ENCODE results near the gene DHH.

DNA sequence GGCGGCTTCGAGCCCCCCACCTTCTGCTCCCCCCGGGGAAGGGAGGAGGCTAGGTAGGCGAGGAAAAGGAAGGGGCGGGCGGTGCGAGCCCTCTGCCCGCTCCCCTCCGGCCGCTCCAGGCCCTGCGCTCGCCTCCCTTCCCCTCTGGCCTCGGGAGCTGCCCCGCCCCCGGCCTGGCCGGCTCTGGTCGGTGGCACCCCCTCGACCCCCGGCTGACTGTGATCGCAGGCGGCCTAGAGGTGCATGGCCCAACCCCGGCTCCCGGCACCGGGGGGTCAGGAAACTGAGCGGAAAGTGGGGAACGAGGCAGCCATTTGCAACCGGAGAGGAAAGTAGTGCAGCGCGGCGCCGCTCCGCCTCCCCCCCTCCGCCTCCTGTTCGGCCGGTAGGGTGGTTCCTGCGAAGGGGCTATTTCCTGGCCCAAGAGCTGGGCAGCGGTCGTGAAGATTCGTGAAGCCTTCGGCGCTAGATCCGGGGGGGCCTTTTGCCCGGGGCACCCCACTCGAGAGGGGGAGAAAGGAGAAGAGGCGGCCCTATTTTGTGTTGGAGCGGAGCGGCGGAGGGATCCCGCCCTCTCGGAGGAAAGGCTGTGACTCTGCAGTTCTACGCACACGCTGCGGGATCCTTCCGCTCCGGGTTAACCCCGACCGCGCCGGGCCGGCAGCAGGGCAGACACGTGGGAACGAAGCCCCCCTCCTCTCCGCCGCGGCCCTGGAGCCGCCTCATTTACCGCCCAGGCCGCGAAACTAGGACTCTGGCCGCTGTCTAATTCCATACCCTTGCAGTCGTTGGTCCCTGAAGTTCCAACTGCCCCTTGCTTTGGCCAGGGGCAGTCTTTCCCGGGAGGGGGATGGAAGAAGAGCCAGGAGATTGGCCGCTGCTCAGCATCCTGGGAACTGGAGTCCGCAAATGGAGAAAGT lies 34.1 kb downstream of the DHH start, which contains the start of gene KMT2D:
- no peak; the same call in 1 of the 2 replicates for TF ChIP-seq ELF4 (CRISPR knock-in tag; IDR thresholded peaks at IDR 0.05)
- TF ChIP-seq TAF1 (IDR thresholded peaks at IDR 0.05; ENCODE audit: control insufficient read depth, extremely low read depth, insufficient read depth, low read length, severe bottlenecking): peak; percentile 97
- peak in 1 of 2 experiments; percentile 65; a peak in 2 of 4 replicates for TF ChIP-seq RCOR1 (IDR thresholded peaks at IDR 0.05; ENCODE audit: borderline replicate concordance in 1 of 2, low read depth in 2 of 2, low read length in 2 of 2)
